ENCODE results near the gene CCDC51.
"Not testable (repeated sequence)": the region's sequence is repeated elsewhere in the genome, so short reads cannot be mapped to it uniquely, and the experiment has no call there.

Gene CCDC51

DNA sequence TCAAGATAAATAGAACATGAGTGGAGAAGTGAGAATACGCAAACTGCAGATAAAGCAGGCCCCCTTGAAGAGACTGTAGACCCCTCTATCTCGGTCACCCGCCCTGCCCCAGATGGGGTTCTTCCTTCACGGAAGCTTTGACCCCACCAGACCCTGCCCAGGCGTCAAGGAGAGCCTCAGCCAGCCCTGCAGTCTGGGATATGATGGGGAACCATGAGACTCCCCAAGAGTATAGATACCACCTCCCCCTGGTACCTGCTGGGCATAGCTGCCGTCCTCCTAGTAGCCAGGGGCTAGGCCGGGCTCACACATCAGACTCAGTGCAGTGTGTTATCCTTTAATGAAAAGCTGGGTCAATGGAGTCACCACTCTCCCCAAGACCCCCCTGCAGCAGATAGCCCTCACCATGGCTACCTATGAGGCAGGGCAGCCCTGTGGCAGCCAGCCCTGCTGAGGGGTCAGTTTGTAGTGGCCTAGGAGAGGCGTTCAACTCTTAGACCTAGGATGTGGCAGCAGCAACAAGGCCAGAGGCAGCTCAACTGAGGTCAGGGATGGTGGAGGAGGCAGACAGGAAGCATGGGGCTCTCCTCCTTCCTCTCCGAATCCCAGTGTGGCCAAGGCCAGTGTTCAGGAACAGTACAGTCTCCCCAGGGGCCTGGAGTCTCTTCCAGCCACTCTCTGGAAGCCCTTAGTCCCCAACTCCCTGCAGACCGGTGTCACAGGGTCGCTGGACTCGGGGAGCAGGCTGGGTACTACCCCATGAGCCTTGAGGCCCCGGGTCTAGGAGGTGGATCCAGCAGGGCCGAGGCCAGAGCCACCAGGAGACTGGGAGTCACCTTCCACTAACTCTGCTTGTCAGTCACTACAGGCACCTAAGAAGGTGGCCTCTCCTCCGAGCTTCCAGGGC, 36.1 kb downstream of the CCDC51 start:
- Histone ChIP-seq H3K9me3 (no peaks in the 10 kb centered on the region), H3K4me1 (ENCODE audit: control insufficient read depth in 1 of 2, insufficient read depth in 1 of 2, low read depth in 1 of 2, low read length in 1 of 2) (peaks cover 12% of the 10 kb centered on the region in 2 experiments), H3K27ac (no peak overlapping the region), H3K36me3 (no peaks in the 10 kb centered on the region), H3K4me3 (ENCODE audit: low read depth in 1 of 2, low read length in 1 of 2) (no peak overlapping the region), H3K27me3 (no peaks in the 10 kb centered on the region)
- TF ChIP-seq, protein P1, sequence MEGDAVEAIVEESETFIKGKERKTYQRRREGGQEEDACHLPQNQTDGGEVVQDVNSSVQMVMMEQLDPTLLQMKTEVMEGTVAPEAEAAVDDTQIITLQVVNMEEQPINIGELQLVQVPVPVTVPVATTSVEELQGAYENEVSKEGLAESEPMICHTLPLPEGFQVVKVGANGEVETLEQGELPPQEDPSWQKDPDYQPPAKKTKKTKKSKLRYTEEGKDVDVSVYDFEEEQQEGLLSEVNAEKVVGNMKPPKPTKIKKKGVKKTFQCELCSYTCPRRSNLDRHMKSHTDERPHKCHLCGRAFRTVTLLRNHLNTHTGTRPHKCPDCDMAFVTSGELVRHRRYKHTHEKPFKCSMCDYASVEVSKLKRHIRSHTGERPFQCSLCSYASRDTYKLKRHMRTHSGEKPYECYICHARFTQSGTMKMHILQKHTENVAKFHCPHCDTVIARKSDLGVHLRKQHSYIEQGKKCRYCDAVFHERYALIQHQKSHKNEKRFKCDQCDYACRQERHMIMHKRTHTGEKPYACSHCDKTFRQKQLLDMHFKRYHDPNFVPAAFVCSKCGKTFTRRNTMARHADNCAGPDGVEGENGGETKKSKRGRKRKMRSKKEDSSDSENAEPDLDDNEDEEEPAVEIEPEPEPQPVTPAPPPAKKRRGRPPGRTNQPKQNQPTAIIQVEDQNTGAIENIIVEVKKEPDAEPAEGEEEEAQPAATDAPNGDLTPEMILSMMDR (IDR thresholded peaks at IDR 0.05): no peak

DNA sequence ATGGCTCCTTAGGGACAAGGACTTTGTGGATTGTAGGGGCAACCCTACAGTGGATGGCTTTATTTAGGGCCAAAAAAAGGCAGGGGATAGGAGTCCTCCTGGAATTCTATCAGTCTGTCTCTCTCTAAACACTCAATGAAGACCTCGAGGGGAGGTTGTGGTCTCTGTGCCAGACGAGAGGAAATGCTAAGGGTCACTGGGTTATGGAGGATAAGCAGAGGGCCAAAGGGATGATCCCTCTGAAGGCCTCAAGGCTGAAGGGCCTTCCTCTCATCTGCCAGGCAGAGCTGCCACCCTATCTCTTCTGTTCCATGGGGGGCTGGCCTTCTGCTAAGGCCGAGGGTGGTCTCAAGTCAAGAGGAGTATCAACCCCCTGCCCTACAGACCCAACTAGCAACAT, 37.0 kb downstream of the CCDC51 start:
- Histone ChIP-seq H3K4me1 (ENCODE audit: control insufficient read depth in 1 of 2, insufficient read depth in 1 of 2, low read depth in 1 of 2, low read length in 1 of 2) (peaks cover 21% of the 10 kb centered on the region in 2 experiments), H3K27ac (no peak overlapping the region), H3K4me3 (ENCODE audit: low read depth in 1 of 2, low read length in 1 of 2) (no peak overlapping the region), H3K9me3 (no peaks in the 10 kb centered on the region), H3K27me3 (no peaks in the 10 kb centered on the region), H3K36me3 (no peaks in the 10 kb centered on the region)
- TF ChIP-seq, protein P1 (IDR thresholded peaks at IDR 0.05): no peak

DNA sequence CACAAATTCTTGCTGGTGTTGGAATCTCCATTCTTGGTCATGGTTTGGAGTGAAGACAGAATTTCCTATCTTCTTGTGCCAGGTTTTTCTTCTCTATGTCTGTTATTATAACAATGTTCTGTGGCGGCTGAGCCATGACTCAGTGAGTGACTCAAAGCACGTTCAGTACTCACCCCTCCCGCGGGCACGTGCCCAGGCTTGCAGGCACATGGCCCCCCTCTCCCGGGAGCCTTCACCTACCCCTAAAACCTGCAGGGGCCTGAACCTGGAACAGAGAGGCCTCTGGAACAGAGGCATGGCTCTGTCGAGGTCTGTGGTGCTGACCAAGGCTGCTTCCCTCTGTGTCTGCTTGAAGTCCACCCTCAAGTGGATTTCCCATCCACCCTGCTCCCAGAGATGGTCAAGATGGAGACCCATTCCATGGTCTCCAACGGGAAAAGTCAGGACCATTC, 37.6 kb downstream of the CCDC51 start:
- H3K27me3 ChIP-seq: no peaks in the 10 kb centered on the region
- H3K4me3 ChIP-seq (ENCODE audit: low read depth in 1 of 2, low read length in 1 of 2): no peak overlapping the region
- no peak overlapping the region for H3K27ac ChIP-seq
- no peaks in the 10 kb centered on the region for H3K9me3 ChIP-seq
- H3K36me3 ChIP-seq: no peaks in the 10 kb centered on the region
- TF ChIP-seq, protein P1 (IDR thresholded peaks at IDR 0.05): no peak
- H3K4me1 ChIP-seq (ENCODE audit: control insufficient read depth in 1 of 2, insufficient read depth in 1 of 2, low read depth in 1 of 2, low read length in 1 of 2): peaks cover 27% of the 10 kb centered on the region in 2 experiments

DNA sequence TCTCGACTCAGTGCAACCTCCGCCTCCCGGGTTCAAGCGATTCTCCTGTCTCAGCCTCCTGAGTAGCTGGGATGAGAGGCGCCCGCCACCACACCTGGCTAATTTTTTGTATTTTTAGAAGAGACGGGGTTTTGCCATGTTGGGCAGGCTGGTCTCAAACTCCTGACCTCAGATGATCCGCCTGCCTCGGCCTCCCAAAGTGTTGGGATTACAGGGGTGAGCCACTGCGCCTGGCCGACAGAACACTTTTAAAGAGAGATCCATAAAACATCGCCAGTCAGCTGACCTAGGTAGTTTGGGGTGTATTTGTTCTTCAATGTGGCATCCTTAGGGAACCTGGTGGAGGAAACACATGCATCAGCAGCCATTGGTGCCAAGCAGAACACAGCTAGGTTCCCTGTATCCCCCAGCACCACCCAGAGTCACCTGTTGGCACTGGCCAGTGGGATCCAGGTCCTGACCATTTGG, 38.5 kb downstream of the CCDC51 start:
- H3K36me3 ChIP-seq; H3K27ac ChIP-seq; H3K4me3 ChIP-seq (ENCODE audit: low read depth in 1 of 2, low read length in 1 of 2); H3K27me3 ChIP-seq; H3K9me3 ChIP-seq: not testable (repeated sequence)
- H3K4me1 ChIP-seq (ENCODE audit: control insufficient read depth in 1 of 2, insufficient read depth in 1 of 2, low read depth in 1 of 2, low read length in 1 of 2): peaks cover 34% of the 10 kb centered on the region in 2 experiments

DNA sequence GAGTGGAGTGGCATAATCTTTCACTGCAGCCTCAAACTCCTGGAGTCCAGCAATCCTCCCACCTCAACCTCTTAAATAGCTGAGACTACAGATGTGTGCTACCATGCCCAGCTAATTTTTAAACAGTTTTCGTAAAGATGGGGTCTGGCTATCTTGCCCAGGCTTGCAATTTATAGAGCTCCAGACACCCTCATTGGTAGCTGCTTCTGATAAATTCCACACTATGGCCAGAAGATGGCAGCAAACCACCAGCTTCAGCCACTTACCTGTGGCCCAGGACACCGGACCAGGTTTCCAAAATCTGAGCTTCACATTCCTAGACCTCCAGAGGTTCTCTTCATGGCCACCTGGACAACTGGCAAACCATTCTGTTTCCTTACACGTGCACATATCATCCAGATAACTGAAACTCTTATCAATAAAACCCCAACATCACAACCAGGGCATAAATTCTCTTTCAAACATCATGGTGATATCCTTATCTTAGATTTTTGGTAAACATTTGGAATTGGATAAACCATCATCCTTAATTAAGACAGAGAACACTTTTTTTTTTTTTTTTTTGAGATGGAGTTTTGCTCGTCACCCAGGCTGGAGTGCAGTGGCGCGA, 39.0 kb downstream of the CCDC51 start:
- Histone ChIP-seq H3K36me3 (no peaks in the 10 kb centered on the region), H3K27ac (no peak overlapping the region), H3K4me3 (ENCODE audit: low read depth in 1 of 2, low read length in 1 of 2) (no peak overlapping the region), H3K27me3 (no peaks in the 10 kb centered on the region), H3K4me1 (ENCODE audit: control insufficient read depth in 1 of 2, insufficient read depth in 1 of 2, low read depth in 1 of 2, low read length in 1 of 2) (peaks cover 37 to 40% of the 10 kb centered on the region in 2 experiments), H3K9me3 (no peaks in the 10 kb centered on the region)
- TF ChIP-seq, protein P1 (IDR thresholded peaks at IDR 0.05): peak; percentile 85

All from neutrophil (primary cell).